Fibroblast of lung (primary cell): ENCODE data around the gene C17orf107. TPM values are rescaled to one million over a fixed set of nuclear protein-coding genes. Genes with fewer than 3 reads are reported as not detected.
"Not testable (repeated sequence)": the region's sequence is repeated elsewhere in the genome, so short reads cannot be mapped to it uniquely, and the experiment has no call there.

Experiments used
- DNase-seq, 2 donors: peaks; one replicate each; pipeline versions ENCODE4 v3.0.0 to v3.0.0-alpha.2; 2010; ENCODE audit warnings: low read depth in 2 of 2
- H2AFZ ChIP-seq: 2 replicates; pipeline ENCODE4 v1.5.1; 2012; ENCODE audit warnings: low read length, control low read depth, inconsistent platforms
- H3K27ac ChIP-seq: 2 replicates; pipeline ENCODE4 v1.5.1; 2011; ENCODE audit warnings: low read length, control low read depth; ENCODE audit not compliant: insufficient read depth
- H3K27me3 ChIP-seq: 2 replicates; pipeline ENCODE4 v1.5.1; 2011; ENCODE audit warnings: mild to moderate bottlenecking, low read length; ENCODE audit not compliant: control insufficient read depth, insufficient read depth
- H3K36me3 ChIP-seq: 2 replicates; pipeline ENCODE4 v1.5.1; 2011; ENCODE audit warnings: low read length; ENCODE audit not compliant: control insufficient read depth, insufficient read depth
- H3K4me1 ChIP-seq: 2 replicates; pipeline ENCODE4 v1.5.1; 2011; ENCODE audit warnings: low read length; ENCODE audit not compliant: control insufficient read depth, insufficient read depth; ENCODE audit errors: extremely low read depth
- H3K4me2 ChIP-seq: 2 replicates; pipeline ENCODE4 v1.5.1; 2011; ENCODE audit warnings: low read length, control low read depth; ENCODE audit not compliant: insufficient read depth; ENCODE audit errors: extremely low read depth
- H3K4me3 ChIP-seq, 4 experiments: fragments of 200-600 bp in 1 of 4; sonication (generic) in 1 of 4; replicated peaks in 1 of 4; 2 replicates each; pipeline ENCODE4 v1.5.1; 2011 to 2016; ENCODE audit warnings: low read length in 4 of 4, low read depth in 3 of 4, mild to moderate bottlenecking in 3 of 4, control low read depth in 2 of 4, inconsistent platforms in 1 of 4, mixed read lengths in 1 of 4; ENCODE audit not compliant: insufficient read depth in 1 of 4; ENCODE audit errors: control extremely low read depth in 1 of 4
- H3K79me2 ChIP-seq: 2 replicates; pipeline ENCODE4 v1.5.1; 2012; ENCODE audit warnings: mild to moderate bottlenecking, low read length, inconsistent platforms; ENCODE audit not compliant: control insufficient read depth, insufficient read depth
- H3K9ac ChIP-seq: 2 replicates; pipeline ENCODE4 v1.5.1; 2011; ENCODE audit warnings: mild to moderate bottlenecking, low read length, control low read depth; ENCODE audit not compliant: insufficient read depth
- H3K9me3 ChIP-seq: 2 replicates; pipeline ENCODE4 v1.5.1; 2012; ENCODE audit warnings: low read depth, low read length; ENCODE audit not compliant: control insufficient read depth, insufficient read depth
- H4K20me1 ChIP-seq: 2 replicates; pipeline ENCODE4 v1.5.1; 2011; ENCODE audit warnings: low read length; ENCODE audit not compliant: control insufficient read depth, insufficient read depth; ENCODE audit errors: extremely low read depth
- EZH2 ChIP-seq: IDR thresholded peaks from 2 replicates; pipeline ENCODE4 v1.5.1; 2012; ENCODE audit warnings: low read length, control low read depth, mild to moderate bottlenecking; ENCODE audit errors: missing control alignments
- polyA plus RNA-seq, 2 donors: library from polyadenylated mRNA; depleted of rRNA in 1 of 2; stranded (reverse) in 1 of 2; unstranded in 1 of 2; fragments of >200 nt; gene quantifications; 2 replicates each; pipeline ENCODE4 v1.2.1, GENCODE V29; 2011 to 2012; ENCODE audit warnings: missing spikeins in 1 of 2
- total RNA-seq: library from RNA; depleted of rRNA; stranded (reverse); fragments of >200 nt; gene quantifications from 2 replicates; pipeline ENCODE4 v1.2.1, GENCODE V29; 2014
- TF ChIP-seq, protein P1 (sequence below), 2 donors: IDR thresholded peaks in 1 of 2; conservative IDR thresholded peaks in 1 of 2; 1 replicate in 1 of 2; 2 replicates in 1 of 2; pipeline ENCODE4 v1.5.1; 2011 to 2012; ENCODE audit warnings: low read length in 2 of 2, control low read depth in 1 of 2, inconsistent platforms in 1 of 2, low read depth in 1 of 2, mild to moderate bottlenecking in 1 of 2

The C17orf107 gene
- total and polyA plus RNA-seq, 2 donors (not counting 1 experiment from before 2014, with no cell fraction given) = 0.67 to 1.8 TPM

- no peaks in the 10 kb centered on the region for H3K9me3 ChIP-seq
- no peak overlapping the region for H3K9ac ChIP-seq
- H3K4me3 ChIP-seq = no peak overlapping the region
- H2AFZ ChIP-seq = peak overlapping the region; percentile 26
- H4K20me1 ChIP-seq = no peaks in the 10 kb centered on the region
- no peak overlapping the region for H3K27ac ChIP-seq
- DNase-seq = no peak
- no peaks in the 10 kb centered on the region for H3K36me3 ChIP-seq
- TF ChIP-seq EZH2 = no peak
- TF ChIP-seq, protein P1, sequence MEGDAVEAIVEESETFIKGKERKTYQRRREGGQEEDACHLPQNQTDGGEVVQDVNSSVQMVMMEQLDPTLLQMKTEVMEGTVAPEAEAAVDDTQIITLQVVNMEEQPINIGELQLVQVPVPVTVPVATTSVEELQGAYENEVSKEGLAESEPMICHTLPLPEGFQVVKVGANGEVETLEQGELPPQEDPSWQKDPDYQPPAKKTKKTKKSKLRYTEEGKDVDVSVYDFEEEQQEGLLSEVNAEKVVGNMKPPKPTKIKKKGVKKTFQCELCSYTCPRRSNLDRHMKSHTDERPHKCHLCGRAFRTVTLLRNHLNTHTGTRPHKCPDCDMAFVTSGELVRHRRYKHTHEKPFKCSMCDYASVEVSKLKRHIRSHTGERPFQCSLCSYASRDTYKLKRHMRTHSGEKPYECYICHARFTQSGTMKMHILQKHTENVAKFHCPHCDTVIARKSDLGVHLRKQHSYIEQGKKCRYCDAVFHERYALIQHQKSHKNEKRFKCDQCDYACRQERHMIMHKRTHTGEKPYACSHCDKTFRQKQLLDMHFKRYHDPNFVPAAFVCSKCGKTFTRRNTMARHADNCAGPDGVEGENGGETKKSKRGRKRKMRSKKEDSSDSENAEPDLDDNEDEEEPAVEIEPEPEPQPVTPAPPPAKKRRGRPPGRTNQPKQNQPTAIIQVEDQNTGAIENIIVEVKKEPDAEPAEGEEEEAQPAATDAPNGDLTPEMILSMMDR (conservative IDR thresholded peaks at IDR 0.05 in 1 of 2, IDR thresholded peaks at IDR 0.05 in 1 of 2; ENCODE audit: low read depth in 1 of 2, low read length in 2 of 2) = no peak
- H3K4me1 ChIP-seq = no peaks in the 10 kb centered on the region
- H3K79me2 ChIP-seq = no peaks in the 10 kb centered on the region
- H3K4me2 ChIP-seq = no peak overlapping the region
- no peaks in the 10 kb centered on the region for H3K27me3 ChIP-seq
These were observed 20.2 kb downstream of the C17orf107 start for GRCh38 chr17:4919511-4920047.

DNA sequence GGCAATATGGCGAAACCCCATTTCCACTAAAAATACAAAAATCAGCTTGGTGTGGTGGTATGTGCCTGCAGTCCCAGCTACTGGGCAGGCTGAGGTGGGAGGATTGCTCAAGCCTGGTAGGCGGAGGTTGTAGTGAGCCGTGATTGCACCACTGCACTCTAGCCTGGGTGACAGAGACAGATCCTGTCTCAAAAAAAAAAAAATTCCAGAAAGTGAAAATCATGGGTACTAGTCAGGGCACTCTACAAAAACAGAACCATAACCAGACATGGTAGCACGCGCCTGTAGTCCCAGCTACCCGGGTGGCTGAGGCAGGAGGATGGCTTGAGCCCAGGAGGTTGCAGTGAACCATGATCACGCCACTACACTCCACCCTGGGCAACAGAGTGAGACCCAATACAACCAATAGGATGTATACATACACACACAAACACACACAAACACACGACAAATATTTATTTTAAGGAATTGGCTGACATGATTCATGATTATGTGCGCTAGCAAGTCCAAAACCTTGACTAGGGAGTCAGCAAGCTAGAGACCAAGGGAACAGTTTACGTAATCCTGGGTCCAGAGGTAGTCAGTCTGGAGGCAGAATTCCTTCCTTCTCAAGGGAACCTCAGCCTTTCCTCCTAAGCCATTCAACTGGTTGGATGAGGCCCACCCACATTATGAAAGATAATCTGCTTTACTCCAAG, 21.2 kb downstream of the C17orf107 start:
- H3K36me3 ChIP-seq = no peaks in the 10 kb centered on the region
- H3K9ac ChIP-seq = no peak overlapping the region
- H3K4me2 ChIP-seq = no peak overlapping the region
- no peaks in the 10 kb centered on the region for H3K79me2 ChIP-seq
- H4K20me1 ChIP-seq = no peaks in the 10 kb centered on the region
- no peak overlapping the region for H3K4me3 ChIP-seq
- DNase-seq = peak in 1 of 2 donors; percentile 50
- TF ChIP-seq EZH2 = no peak
- TF ChIP-seq, protein P1 (conservative IDR thresholded peaks at IDR 0.05 in 1 of 2, IDR thresholded peaks at IDR 0.05 in 1 of 2; ENCODE audit: low read depth in 1 of 2, low read length in 2 of 2) = no peak
- no peaks in the 10 kb centered on the region for H3K4me1 ChIP-seq
- no peak overlapping the region for H3K27ac ChIP-seq
- no peaks in the 10 kb centered on the region for H3K9me3 ChIP-seq
- no peaks in the 10 kb centered on the region for H3K27me3 ChIP-seq
- H2AFZ ChIP-seq = no peak overlapping the region

DNA sequence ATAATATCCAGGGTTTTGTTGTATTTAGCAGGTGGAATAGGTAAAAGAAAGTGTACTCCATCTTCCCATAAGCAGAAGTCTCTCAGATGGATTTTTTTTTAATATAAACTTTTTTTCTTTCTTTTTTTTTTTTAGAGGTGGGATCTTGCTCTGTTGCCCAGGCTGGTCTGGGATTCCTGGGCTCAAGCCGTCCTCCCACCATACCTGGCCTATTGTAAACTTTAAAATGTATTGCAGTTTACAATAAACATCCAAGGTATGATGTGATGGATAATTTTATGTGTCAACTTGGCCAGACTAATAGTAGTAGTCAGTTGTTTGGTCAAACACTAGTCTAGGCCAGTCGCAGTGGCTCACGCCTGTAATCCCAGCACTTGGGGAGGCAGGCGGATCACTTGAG, 22.0 kb downstream of the C17orf107 start:
- Histone ChIP-seq H2AFZ (no peak overlapping the region), H3K27me3 (no peaks in the 10 kb centered on the region), H3K79me2 (no peaks in the 10 kb centered on the region), H4K20me1 (no peaks in the 10 kb centered on the region), H3K9ac (no peak overlapping the region), H3K4me3 (no peak overlapping the region), H3K4me2 (no peak overlapping the region), H3K9me3 (no peaks in the 10 kb centered on the region), H3K36me3 (no peaks in the 10 kb centered on the region), H3K4me1 (no peaks in the 10 kb centered on the region), H3K27ac (no peak overlapping the region)
- no peak for TF ChIP-seq EZH2
- TF ChIP-seq, protein P1 (conservative IDR thresholded peaks at IDR 0.05 in 1 of 2, IDR thresholded peaks at IDR 0.05 in 1 of 2; ENCODE audit: low read depth in 1 of 2, low read length in 2 of 2) = no peak
- DNase-seq = no peak

DNA sequence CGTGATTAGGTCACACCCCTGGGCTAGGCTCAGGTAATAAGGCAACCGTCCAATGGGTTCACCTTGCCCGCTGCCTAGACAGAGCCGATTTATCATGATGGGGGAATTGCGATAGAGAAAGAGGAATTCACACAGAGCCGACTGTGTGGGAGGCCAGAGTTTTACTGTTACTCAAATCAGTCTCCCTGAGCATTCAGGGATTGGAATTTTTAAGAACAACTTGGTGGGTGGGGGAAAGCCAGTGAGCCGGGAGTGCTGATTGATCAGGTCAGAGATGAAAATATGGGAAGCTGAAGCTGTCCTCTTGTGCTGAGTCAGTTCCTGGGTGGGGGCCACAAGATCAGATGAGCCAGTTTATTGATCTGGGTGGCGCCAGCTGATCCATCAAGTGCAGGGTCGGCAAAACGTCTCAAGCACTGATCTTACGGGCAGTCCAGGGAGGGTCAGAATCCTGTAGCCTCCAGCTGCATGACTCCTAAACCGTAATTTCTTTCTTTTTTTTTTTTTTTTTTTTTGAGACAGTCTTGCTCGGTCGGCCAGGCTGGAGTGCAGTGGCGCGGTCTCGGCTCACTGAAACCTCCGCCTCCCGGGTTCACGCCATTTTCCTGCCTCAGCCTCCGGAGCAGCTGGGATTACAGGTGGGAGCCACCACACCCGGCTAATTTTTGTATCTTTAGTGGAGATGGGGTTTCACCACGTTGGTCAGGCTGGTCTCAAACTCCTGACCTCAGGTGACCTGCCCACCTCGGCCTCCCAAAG, 27.4 kb downstream of the C17orf107 start:
- not testable (repeated sequence) for H3K27ac ChIP-seq, H3K9me3 ChIP-seq, H3K4me1 ChIP-seq, H3K36me3 ChIP-seq, H3K4me2 ChIP-seq, H3K9ac ChIP-seq, H4K20me1 ChIP-seq, H3K4me3 ChIP-seq, H2AFZ ChIP-seq, H3K79me2 ChIP-seq, DNase-seq, H3K27me3 ChIP-seq
